GM23338 (cell line): ENCODE data around the gene EGLN3. TPM values are rescaled to one million over a fixed set of nuclear protein-coding genes. Genes with fewer than 3 reads are reported as not detected.

ENCODE experiments used
- ATAC-seq: fragments of 200-7000 bp; cut with Tn5 transposase; 3 replicates; pipeline ENCODE4 v1.9.1; 2020
- DNase-seq: peaks from one replicate; pipeline ENCODE4 v3.0.0-alpha.2; 2015; ENCODE audit warnings: low spot score
- H2AFZ ChIP-seq: fragments of 200-600 bp; sonication (generic); 2 replicates; pipeline ENCODE4 v1.8.0; 2016; ENCODE audit warnings: antibody characterized with exemption, mild to moderate bottlenecking, moderate library complexity
- H3F3A ChIP-seq: fragments of 200-600 bp; sonication (generic); replicated peaks from 2 replicates; pipeline ENCODE4 v1.8.0; 2017; ENCODE audit warnings: antibody characterized with exemption, mixed run types, low read depth
- H3K27ac ChIP-seq: fragments of 200-600 bp; sonication (generic); 2 replicates; pipeline ENCODE4 v1.6.1; 2016; ENCODE audit warnings: low read depth
- H3K27me3 ChIP-seq: fragments of 200-600 bp; sonication (generic); 2 replicates; pipeline ENCODE4 v1.8.0; 2016; ENCODE audit warnings: mild to moderate bottlenecking, mixed run types, moderate library complexity; ENCODE audit not compliant: insufficient read depth
- H3K36me3 ChIP-seq: fragments of 200-600 bp; sonication (generic); 2 replicates; pipeline ENCODE4 v1.8.0; 2016; ENCODE audit warnings: mild to moderate bottlenecking; ENCODE audit not compliant: insufficient read depth
- H3K4me1 ChIP-seq: fragments of 200-600 bp; sonication (generic); 2 replicates; pipeline ENCODE4 v1.8.0; 2016; ENCODE audit warnings: mild to moderate bottlenecking, moderate library complexity; ENCODE audit not compliant: insufficient read depth
- H3K4me2 ChIP-seq: fragments of 200-600 bp; sonication (generic); 2 replicates; pipeline ENCODE4 v1.7.1; 2017; ENCODE audit warnings: mixed run types
- H3K4me3 ChIP-seq: fragments of 200-600 bp; sonication (generic); 2 replicates; pipeline ENCODE4 v1.6.1; 2016; ENCODE audit warnings: mixed run types
- H3K79me2 ChIP-seq: fragments of 200-600 bp; sonication (generic); replicated peaks from 2 replicates; pipeline ENCODE4 v1.8.0; 2017; ENCODE audit warnings: mild to moderate bottlenecking; ENCODE audit not compliant: insufficient read depth
- H3K9me2 ChIP-seq: fragments of 200-600 bp; sonication (generic); 2 replicates; pipeline ENCODE4 v1.8.0; 2017; ENCODE audit not compliant: insufficient read depth
- H4K20me1 ChIP-seq: fragments of 200-600 bp; sonication (generic); replicated peaks from 2 replicates; pipeline ENCODE4 v1.8.0; 2017; ENCODE audit warnings: mild to moderate bottlenecking; ENCODE audit not compliant: insufficient read depth
- H3K27ac Mint-ChIP-seq: 2 replicates; pipeline ENCODE4 v1.8.0; 2020; ENCODE audit warnings: inconsistent platforms, mild to moderate bottlenecking, moderate library complexity, mixed read lengths
- H3K27me3 Mint-ChIP-seq: 3 replicates; pipeline ENCODE4 v1.8.0; 2022; ENCODE audit warnings: low read depth, mild to moderate bottlenecking, moderate library complexity, mixed read lengths, inconsistent platforms; ENCODE audit not compliant: insufficient read depth, poor library complexity
- H3K36me3 Mint-ChIP-seq: 3 replicates; pipeline ENCODE4 v1.8.0; 2021; ENCODE audit warnings: low read depth, mild to moderate bottlenecking, inconsistent platforms, moderate library complexity, mixed read lengths
- H3K4me1 Mint-ChIP-seq: 3 replicates; pipeline ENCODE4 v1.8.0; 2020; ENCODE audit warnings: mild to moderate bottlenecking, inconsistent platforms, mixed read lengths
- H3K4me3 Mint-ChIP-seq: 3 replicates; pipeline ENCODE4 v1.8.0; 2021; ENCODE audit warnings: moderate library complexity, mild to moderate bottlenecking, inconsistent platforms, mixed read lengths
- H3K9me3 Mint-ChIP-seq: 3 replicates; pipeline ENCODE4 v1.8.0; 2020; ENCODE audit warnings: moderate library complexity, mild to moderate bottlenecking, inconsistent platforms, mixed read lengths
- CREB1 ChIP-seq: fragments of 250-450 bp; sonication (Bioruptor Pico); IDR thresholded peaks from 2 replicates; pipeline ENCODE4 v1.5.0; 2020; ENCODE audit warnings: low read depth, mild to moderate bottlenecking, moderate library complexity
- CTCF ChIP-seq, 2 experiments: fragments of 200-600 bp in 1 of 2; sonication (generic) in 1 of 2; conservative IDR thresholded peaks; 2 replicates each; pipeline versions ENCODE4 v1.5.1 to v1.6.1; 2016 to 2017; ENCODE audit warnings: antibody characterized with exemption in 2 of 2, low read depth in 2 of 2, mild to moderate bottlenecking in 2 of 2, moderate library complexity in 1 of 2
- EZH2 ChIP-seq: fragments of 200-600 bp; sonication (generic); IDR thresholded peaks from one replicate; pipeline ENCODE4 v1.8.0; 2017; ENCODE audit warnings: antibody characterized with exemption, mild to moderate bottlenecking, low read depth; ENCODE audit not compliant: unreplicated experiment
- EZH2phosphoT487 ChIP-seq: fragments of 200-600 bp; sonication (generic); IDR thresholded peaks from one replicate; pipeline ENCODE4 v1.8.1; 2018; ENCODE audit warnings: antibody characterized with exemption; ENCODE audit not compliant: unreplicated experiment
- JUNB ChIP-seq: IDR thresholded peaks from one replicate; pipeline ENCODE4 v1.6.1; 2016; ENCODE audit warnings: antibody characterized with exemption; ENCODE audit not compliant: unreplicated experiment
- NANOG ChIP-seq: IDR thresholded peaks from 2 replicates; pipeline ENCODE4 v1.6.1; 2016; ENCODE audit warnings: antibody characterized with exemption, borderline replicate concordance
- POLR2AphosphoS5 ChIP-seq: IDR thresholded peaks from 2 replicates; pipeline ENCODE4 v1.6.1; 2016; ENCODE audit warnings: antibody characterized with exemption, low read depth
- STAT1 ChIP-seq: IDR thresholded peaks from one replicate; pipeline ENCODE4 v1.6.1; 2016; ENCODE audit warnings: antibody characterized with exemption; ENCODE audit not compliant: unreplicated experiment
- ZNF114 ChIP-seq: fragments of 250-450 bp; sonication (Bioruptor Pico); IDR thresholded peaks from 2 replicates; pipeline ENCODE4 v1.5.0; 2020; ENCODE audit warnings: mild to moderate bottlenecking, moderate library complexity
- ZNF331 ChIP-seq: fragments of 250-450 bp; sonication (Bioruptor Pico); IDR thresholded peaks from 2 replicates; pipeline ENCODE4 v1.5.0; 2020; ENCODE audit warnings: low read depth, mild to moderate bottlenecking, moderate library complexity
- ZNF462 ChIP-seq: fragments of 250-450 bp; sonication (Bioruptor Pico); IDR thresholded peaks from 2 replicates; pipeline ENCODE4 v1.5.0; 2020; ENCODE audit warnings: mild to moderate bottlenecking, moderate library complexity
- polyA plus RNA-seq: library from polyadenylated mRNA; unstranded; fragments of >200 nt; fragmentation: Nextera tagmentation; extraction: Ambion mirVana; gene quantifications from 2 replicates; pipeline ENCODE4 v1.2.1, GENCODE V29; 2016
- total RNA-seq: library from RNA; depleted of rRNA; stranded (reverse); fragments of >200 nt; shearing (Covaris generic); gene quantifications from 2 replicates; pipeline ENCODE4 v1.2.3, GENCODE V29; 2014

EGLN3 gene
- total and polyA plus RNA-seq, 2 experiments from 2014 or later, result 26.8 to 42.9 TPM

- no peak overlapping the region; the same call in 1 of the 2 replicates for H3K27ac Mint-ChIP-seq
- Histone ChIP-seq H3K4me2 (no peak overlapping the region), H3K79me2 (no peaks in the 10 kb centered on the region), H2AFZ (no peak overlapping the region), H3F3A (no peaks in the 10 kb centered on the region), H3K4me3 (no peak overlapping the region), H3K27ac (no peak overlapping the region), H4K20me1 (no peaks in the 10 kb centered on the region), H3K36me3 (no peaks in the 10 kb centered on the region), H3K4me1 (no peaks in the 10 kb centered on the region), H3K9me2 (no peaks in the 10 kb centered on the region), H3K27me3 (no peaks in the 10 kb centered on the region)
- no peaks in the 10 kb centered on the region for H3K36me3 Mint-ChIP-seq
- no peak for DNase-seq
- peaks cover 5% of the 10 kb centered on the region; the same call in 2 of the 3 replicates for H3K4me1 Mint-ChIP-seq
- H3K9me3 Mint-ChIP-seq, result no peaks in the 10 kb centered on the region
- no peak for ATAC-seq
- no peaks in the 10 kb centered on the region for H3K27me3 Mint-ChIP-seq
- H3K4me3 Mint-ChIP-seq, result no peak overlapping the region
- TF ChIP-seq ZNF114 (CRISPR knock-in tag), result no peak
- TF ChIP-seq EZH2, result no peak
- no peak for TF ChIP-seq CREB1 (CRISPR knock-in tag)
- TF ChIP-seq STAT1, result no peak
- no peak for TF ChIP-seq NANOG
- TF ChIP-seq ZNF462 (CRISPR knock-in tag), result no peak
- TF ChIP-seq JUNB, result no peak
- no peak for TF ChIP-seq POLR2AphosphoS5
- TF ChIP-seq ZNF331 (CRISPR knock-in tag), result no peak
- TF ChIP-seq CTCF (conservative IDR thresholded peaks at IDR 0.05; ENCODE audit: low read depth in 2 of 2), result no peak
- TF ChIP-seq EZH2phosphoT487, result no peak
Measured at GRCh38 chr14:33909380-33910084, 41.3 kb downstream of the EGLN3 start.
